ENCODE data around the gene CPLX1. TPM values are rescaled to one million over a fixed set of nuclear protein-coding genes. Genes with fewer than 3 reads are reported as not detected.

Gene CPLX1
- total RNA-seq, 3 donors from 2014 or later, result 0.16 to 2.6 (median 1.2) TPM

- no peak for DNase-seq (ENCODE audit: low spot score in 2 of 2)
- no peaks in the 10 kb centered on the region for H3K4me1 ChIP-seq
- H3K4me3 ChIP-seq, result no peak overlapping the region
- no peaks in the 10 kb centered on the region for H3K36me3 ChIP-seq
- no peak for TF ChIP-seq POLR2AphosphoS5 (IDR thresholded peaks at IDR 0.05)
- TF ChIP-seq POLR2A (IDR thresholded peaks at IDR 0.05), result no peak
- TF ChIP-seq CTCF (IDR thresholded peaks at IDR 0.05), result no peak
- intact Hi-C loops (cut with DNase I; ENCODE audit: low total_unique reads), result no loop called here
- peak overlapping the region in 1 of 2 donors; percentile 33 for H3K27ac ChIP-seq
- no peaks in the 10 kb centered on the region for H3K9me3 ChIP-seq
- H3K27me3 ChIP-seq, result no peaks in the 10 kb centered on the region
Measured at GRCh38 chr4:764405-765169, 61.3 kb downstream of the CPLX1 start.

GRCh38 chr4:763922-764321, 62.0 kb downstream of the CPLX1 start:
- intact Hi-C loops (cut with DNase I; ENCODE audit: low total_unique reads), result no loop called here
- H3K4me1 ChIP-seq, result no peaks in the 10 kb centered on the region
- H3K27ac ChIP-seq, result no peak overlapping the region
- H3K36me3 ChIP-seq, result no peaks in the 10 kb centered on the region
- no peak for TF ChIP-seq POLR2A (IDR thresholded peaks at IDR 0.05)
- TF ChIP-seq CTCF (IDR thresholded peaks at IDR 0.05), result no peak
- TF ChIP-seq POLR2AphosphoS5 (IDR thresholded peaks at IDR 0.05), result no peak
- H3K27me3 ChIP-seq, result no peaks in the 10 kb centered on the region
- no peak for DNase-seq (ENCODE audit: low spot score in 2 of 2)
- no peaks in the 10 kb centered on the region for H3K9me3 ChIP-seq
- H3K4me3 ChIP-seq, result no peak overlapping the region

GRCh38 chr4:763191-763810, 62.6 kb downstream of the CPLX1 start:
- Histone ChIP-seq H3K36me3 (no peaks in the 10 kb centered on the region), H3K4me1 (no peaks in the 10 kb centered on the region)
- TF ChIP-seq POLR2A (IDR thresholded peaks at IDR 0.05) (no peak), CTCF (IDR thresholded peaks at IDR 0.05) (no peak), POLR2AphosphoS5 (IDR thresholded peaks at IDR 0.05) (no peak)

GRCh38 chr4:762211-763190, 63.4 kb downstream of the CPLX1 start:
- intact Hi-C loops (cut with DNase I; ENCODE audit: low total_unique reads), result no loop called here
- no peak overlapping the region for H3K4me3 ChIP-seq
- DNase-seq (ENCODE audit: low spot score in 2 of 2), result no peak
- H3K9me3 ChIP-seq, result no peaks in the 10 kb centered on the region
- TF ChIP-seq POLR2A (IDR thresholded peaks at IDR 0.05) (no peak), CTCF (IDR thresholded peaks at IDR 0.05) (peak in 2 of 3 donors; percentile 19 to 47)
- H3K4me1 ChIP-seq, result no peaks in the 10 kb centered on the region
- no peak overlapping the region for H3K27ac ChIP-seq
- no peaks in the 10 kb centered on the region for H3K36me3 ChIP-seq
- H3K27me3 ChIP-seq, result no peaks in the 10 kb centered on the region

More at GRCh38 chr4:763191-763810, 62.6 kb downstream of the CPLX1 start:
- DNase-seq (ENCODE audit: low spot score in 2 of 2), result no peak
- H3K4me3 ChIP-seq, result no peak overlapping the region
- no peaks in the 10 kb centered on the region for H3K9me3 ChIP-seq
- intact Hi-C loops (cut with DNase I; ENCODE audit: low total_unique reads), result no loop called here
- H3K27ac ChIP-seq, result no peak overlapping the region
- no peaks in the 10 kb centered on the region for H3K27me3 ChIP-seq
